Smooth muscle cell (in vitro differentiated cells): ENCODE data around the gene RAI1. TPM values are rescaled to one million over a fixed set of nuclear protein-coding genes. Genes with fewer than 3 reads are reported as not detected.

Source experiments
- DNase-seq: peaks from one replicate; lab custom pipeline; 2025; ENCODE audit not compliant: unreplicated experiment; lab: John Stamatoyannopoulos, UW
- H2AFZ ChIP-seq: fragments of 200-600 bp; sonication (generic); 2 replicates; pipeline ENCODE4 v1.6.0; 2016; ENCODE audit warnings: antibody characterized with exemption, low read depth, mild to moderate bottlenecking
- H3F3A ChIP-seq: fragments of 200-600 bp; sonication (generic); 2 replicates; pipeline ENCODE4 v1.6.0; 2017; ENCODE audit warnings: antibody characterized with exemption, low read depth
- H3K27ac ChIP-seq: fragments of 200-600 bp; sonication (generic); 2 replicates; pipeline ENCODE4 v1.5.1; 2016; ENCODE audit warnings: low read depth, mild to moderate bottlenecking
- H3K27me3 ChIP-seq: fragments of 200-600 bp; sonication (generic); 2 replicates; pipeline ENCODE4 v1.6.1; 2016; ENCODE audit warnings: low read depth, mild to moderate bottlenecking
- H3K36me3 ChIP-seq: fragments of 200-600 bp; sonication (generic); 2 replicates; pipeline ENCODE4 v1.5.1; 2016; ENCODE audit warnings: low read depth
- H3K4me1 ChIP-seq: fragments of 200-600 bp; sonication (generic); 2 replicates; pipeline ENCODE4 v1.5.1; 2016; ENCODE audit warnings: low read depth
- H3K4me2 ChIP-seq: fragments of 200-600 bp; sonication (generic); 2 replicates; pipeline ENCODE4 v1.6.0; 2016; ENCODE audit warnings: mild to moderate bottlenecking
- H3K4me3 ChIP-seq: fragments of 200-600 bp; sonication (generic); 2 replicates; pipeline ENCODE4 v1.5.1; 2016; ENCODE audit warnings: mild to moderate bottlenecking
- H3K79me2 ChIP-seq: fragments of 200-600 bp; sonication (generic); 2 replicates; pipeline ENCODE4 v1.6.0; 2016; ENCODE audit warnings: low read depth, mild to moderate bottlenecking
- H3K9ac ChIP-seq: fragments of 200-600 bp; sonication (generic); 2 replicates; pipeline ENCODE4 v1.6.0; 2016; ENCODE audit warnings: low read depth
- H3K9me3 ChIP-seq: fragments of 200-600 bp; sonication (generic); replicated peaks from 2 replicates; pipeline ENCODE4 v1.5.1; 2016; ENCODE audit warnings: low read depth
- H4K20me1 ChIP-seq: fragments of 200-600 bp; sonication (generic); 2 replicates; pipeline ENCODE4 v1.6.0; 2016; ENCODE audit warnings: low read depth
- CTCF ChIP-seq: fragments of 200-600 bp; sonication (generic); IDR thresholded peaks from 2 replicates; pipeline ENCODE4 v1.5.1; 2017; ENCODE audit warnings: borderline replicate concordance, mild to moderate bottlenecking, antibody characterized with exemption; ENCODE audit not compliant: insufficient read depth, poor library complexity, severe bottlenecking
- WGBS: methylation state at CpG from one replicate; pipeline ENCODE4 v1.1.7; 2016; ENCODE audit warnings: low lambda C conversion rate; 5-methylcytosine and 5-hydroxymethylcytosine counted together
- polyA plus RNA-seq: library from polyadenylated mRNA; unstranded; fragments of >200 nt; fragmentation: Nextera tagmentation; extraction: Ambion mirVana; gene quantifications from 2 replicates; pipeline ENCODE4 v1.2.1, GENCODE V29; 2016
- total RNA-seq: library from RNA; depleted of rRNA; stranded (reverse); fragments of >200 nt; gene quantifications from 2 replicates; pipeline ENCODE4 v1.2.3, GENCODE V29; 2014

RAI1 gene
- total and polyA plus RNA-seq, 2 experiments from 2014 or later, result 11.1 to 17.6 TPM

DNA sequence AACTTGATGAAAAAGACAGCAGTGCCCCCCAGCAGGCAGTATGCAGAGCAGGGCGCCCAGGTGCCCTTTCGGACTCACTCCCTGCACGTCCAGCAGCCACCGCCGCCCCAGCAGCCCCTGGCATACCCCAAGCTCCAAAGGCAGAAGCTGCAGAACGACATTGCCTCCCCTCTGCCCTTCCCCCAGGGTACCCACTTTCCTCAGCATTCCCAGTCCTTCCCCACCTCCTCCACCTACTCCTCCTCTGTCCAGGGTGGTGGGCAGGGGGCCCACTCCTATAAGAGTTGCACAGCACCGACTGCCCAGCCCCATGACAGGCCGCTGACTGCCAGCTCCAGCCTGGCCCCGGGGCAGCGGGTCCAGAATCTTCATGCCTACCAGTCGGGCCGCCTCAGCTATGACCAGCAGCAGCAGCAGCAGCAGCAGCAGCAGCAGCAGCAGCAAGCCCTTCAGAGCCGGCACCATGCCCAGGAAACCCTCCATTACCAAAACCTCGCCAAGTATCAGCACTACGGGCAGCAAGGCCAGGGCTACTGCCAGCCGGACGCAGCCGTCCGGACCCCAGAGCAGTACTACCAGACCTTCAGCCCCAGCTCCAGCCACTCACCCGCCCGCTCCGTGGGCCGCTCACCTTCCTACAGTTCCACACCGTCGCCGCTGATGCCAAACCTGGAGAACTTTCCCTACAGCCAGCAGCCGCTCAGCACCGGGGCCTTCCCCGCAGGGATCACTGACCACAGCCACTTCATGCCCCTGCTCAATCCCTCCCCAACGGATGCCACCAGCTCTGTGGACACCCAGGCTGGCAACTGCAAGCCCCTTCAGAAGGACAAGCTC is 112.3 kb downstream of the RAI1 start:
- Histone ChIP-seq H3K4me2 (no peak overlapping the region), H3K4me1 (peaks cover 30% of the 10 kb centered on the region), H3F3A (no peaks in the 10 kb centered on the region), H3K9me3 (no peaks in the 10 kb centered on the region), H3K36me3 (no peaks in the 10 kb centered on the region), H4K20me1 (peaks cover 100% of the 10 kb centered on the region), H3K27me3 (no peaks in the 10 kb centered on the region), H3K27ac (peak overlapping the region; percentile 35), H3K79me2 (peaks cover 26% of the 10 kb centered on the region), H3K4me3 (no peak overlapping the region), H2AFZ (no peak overlapping the region), H3K9ac (no peak overlapping the region)
- 96% methylated on average over 22 of the region's 30 CpGs for WGBS
- no peak for DNase-seq
- TF ChIP-seq CTCF, result no peak

DNA sequence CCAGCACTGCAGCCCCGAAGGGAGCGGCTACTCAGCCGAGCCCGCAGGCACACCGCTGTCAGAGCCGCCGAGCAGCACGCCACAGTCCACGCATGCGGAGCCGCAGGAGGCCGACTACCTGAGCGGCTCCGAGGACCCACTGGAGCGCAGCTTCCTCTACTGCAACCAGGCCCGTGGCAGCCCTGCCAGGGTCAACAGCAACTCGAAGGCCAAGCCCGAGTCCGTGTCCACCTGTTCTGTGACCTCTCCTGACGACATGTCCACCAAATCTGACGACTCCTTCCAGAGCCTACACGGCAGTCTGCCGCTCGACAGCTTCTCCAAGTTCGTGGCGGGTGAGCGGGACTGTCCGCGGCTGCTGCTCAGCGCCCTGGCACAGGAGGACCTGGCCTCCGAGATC is 113.1 kb downstream of the RAI1 start:
- no peaks in the 10 kb centered on the region for H3K27me3 ChIP-seq
- H3K9me3 ChIP-seq, result no peaks in the 10 kb centered on the region
- H2AFZ ChIP-seq, result no peak overlapping the region
- H3K9ac ChIP-seq, result no peak overlapping the region
- H3K79me2 ChIP-seq, result peaks cover 20% of the 10 kb centered on the region
- DNase-seq, result no peak
- TF ChIP-seq CTCF, result no peak
- H3K4me2 ChIP-seq, result no peak overlapping the region
- 97% methylated on average over 31 of the region's 31 CpGs for WGBS
- H3K4me1 ChIP-seq, result peaks cover 30% of the 10 kb centered on the region
- no peak overlapping the region for H3K27ac ChIP-seq
- peaks cover 100% of the 10 kb centered on the region for H4K20me1 ChIP-seq
- no peaks in the 10 kb centered on the region for H3K36me3 ChIP-seq
- H3K4me3 ChIP-seq, result no peak overlapping the region
- H3F3A ChIP-seq, result no peaks in the 10 kb centered on the region

- Histone ChIP-seq H3K4me3 (no peak overlapping the region), H3K79me2 (peaks cover 11% of the 10 kb centered on the region), H3F3A (no peaks in the 10 kb centered on the region), H3K4me2 (no peak overlapping the region), H3K27me3 (no peaks in the 10 kb centered on the region), H3K9ac (no peak overlapping the region), H2AFZ (no peak overlapping the region), H3K27ac (no peak overlapping the region), H3K36me3 (no peaks in the 10 kb centered on the region), H4K20me1 (peaks cover 99% of the 10 kb centered on the region), H3K9me3 (no peaks in the 10 kb centered on the region), H3K4me1 (peaks cover 24% of the 10 kb centered on the region)
- WGBS, result 97% methylated on average over 12 of the region's 12 CpGs
- no peak for DNase-seq
- TF ChIP-seq CTCF, result no peak
Observed at GRCh38 chr17:17795296-17795695, 114.0 kb downstream of the RAI1 start.
